Ovary (tissue), 3 donors: ENCODE data around the gene DST.

Experiments
- POLR2A ChIP-seq: fragments of 450-650 bp; IDR thresholded peaks from one replicate; pipeline ENCODE4 v1.6.1; 2017; ENCODE audit warnings: antibody characterized with exemption, mild to moderate bottlenecking, moderate library complexity
- TF ChIP-seq, protein P1 (sequence below), 3 donors: fragments of 450-650 bp in 2 of 3; fragments of 200-600 bp in 1 of 3; IDR thresholded peaks; one replicate each; pipeline versions ENCODE4 v1.5.1 to v1.8.0; 2016 to 2022; ENCODE audit warnings: antibody characterized with exemption in 3 of 3, mild to moderate bottlenecking in 1 of 3
- donor health status: DM: no; HTN: no; CAD: no.

GRCh38 chr6:56445818-56446217, 196.9 kb downstream of the DST start:
- TF ChIP-seq, protein P1, sequence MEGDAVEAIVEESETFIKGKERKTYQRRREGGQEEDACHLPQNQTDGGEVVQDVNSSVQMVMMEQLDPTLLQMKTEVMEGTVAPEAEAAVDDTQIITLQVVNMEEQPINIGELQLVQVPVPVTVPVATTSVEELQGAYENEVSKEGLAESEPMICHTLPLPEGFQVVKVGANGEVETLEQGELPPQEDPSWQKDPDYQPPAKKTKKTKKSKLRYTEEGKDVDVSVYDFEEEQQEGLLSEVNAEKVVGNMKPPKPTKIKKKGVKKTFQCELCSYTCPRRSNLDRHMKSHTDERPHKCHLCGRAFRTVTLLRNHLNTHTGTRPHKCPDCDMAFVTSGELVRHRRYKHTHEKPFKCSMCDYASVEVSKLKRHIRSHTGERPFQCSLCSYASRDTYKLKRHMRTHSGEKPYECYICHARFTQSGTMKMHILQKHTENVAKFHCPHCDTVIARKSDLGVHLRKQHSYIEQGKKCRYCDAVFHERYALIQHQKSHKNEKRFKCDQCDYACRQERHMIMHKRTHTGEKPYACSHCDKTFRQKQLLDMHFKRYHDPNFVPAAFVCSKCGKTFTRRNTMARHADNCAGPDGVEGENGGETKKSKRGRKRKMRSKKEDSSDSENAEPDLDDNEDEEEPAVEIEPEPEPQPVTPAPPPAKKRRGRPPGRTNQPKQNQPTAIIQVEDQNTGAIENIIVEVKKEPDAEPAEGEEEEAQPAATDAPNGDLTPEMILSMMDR (IDR thresholded peaks at IDR 0.05), result no peak
- TF ChIP-seq POLR2A, result no peak
